Spleen (tissue), 7 donors: ENCODE results near the gene OR1I1.

Experiments
- CTCF ChIP-seq, 11 experiments: fragments of 200-600 bp in 7 of 11; fragments of 450-650 bp in 4 of 11; sonication (generic) in 4 of 11; IDR thresholded peaks in 8 of 11; conservative IDR thresholded peaks in 3 of 11; 1 replicate in 7 of 11; 2 replicates in 4 of 11; pipeline versions ENCODE4 v1.4.0 to v1.8.0; 2016 to 2021; ENCODE audit warnings: antibody characterized with exemption in 11 of 11, inconsistent platforms in 4 of 11, mild to moderate bottlenecking in 1 of 11
- POLR2A ChIP-seq, 3 donors: fragments of 450-650 bp; IDR thresholded peaks; one replicate each; pipeline ENCODE4 v1.5.1; 2017; ENCODE audit warnings: antibody characterized with exemption in 3 of 3, mild to moderate bottlenecking in 1 of 3
- POLR2AphosphoS5 ChIP-seq, 3 donors: sonication (generic); formaldehyde crosslinking; IDR thresholded peaks; one replicate each; pipeline ENCODE4 v1.5.1; 2017; ENCODE audit warnings: antibody characterized with exemption in 3 of 3
- donor health status: DM: no; HTN: no; CAD: no; lungs with moderate emphysema.
- donor health status: DM: no; HTN: no; CAD: no.
- donor health status: DM: no; HTN: no; CAD: no.

GRCh38 chr19:15035795-15036311, 46.2 kb upstream of the OR1I1 start:
- no peak for TF ChIP-seq CTCF (IDR thresholded peaks at IDR 0.05 in 8 of 11, conservative IDR thresholded peaks at IDR 0.05 in 3 of 11)
- no peak for TF ChIP-seq POLR2A (IDR thresholded peaks at IDR 0.05)
- no peak for TF ChIP-seq POLR2AphosphoS5 (IDR thresholded peaks at IDR 0.05)
